WERI-Rb-1 (cell line): ENCODE data around the gene CPAMD8.
A peak's percentile ranks its signal among the peaks of the same experiment; 100 is the strongest.

Source experiments
- DNase-seq: peaks from one replicate; pipeline ENCODE4 v3.0.0-alpha.2; 2020
- H3K27ac ChIP-seq: fragments of 250-450 bp; sonication (Bioruptor Pico); 2 replicates; pipeline ENCODE4 v1.5.1; 2020; ENCODE audit warnings: mild to moderate bottlenecking, moderate library complexity
- H3K27me3 ChIP-seq: fragments of 250-450 bp; sonication (Bioruptor Pico); 2 replicates; pipeline ENCODE4 v1.5.1; 2021; ENCODE audit warnings: mild to moderate bottlenecking, low read depth, moderate library complexity; ENCODE audit not compliant: insufficient read depth, severe bottlenecking
- H3K36me3 ChIP-seq: fragments of 250-450 bp; sonication (Bioruptor Pico); 2 replicates; pipeline ENCODE4 v1.5.1; 2020; ENCODE audit warnings: mild to moderate bottlenecking, moderate library complexity
- H3K4me3 ChIP-seq: 2 replicates; pipeline ENCODE4 v1.5.1; 2011; ENCODE audit warnings: low read depth, mild to moderate bottlenecking, control low read depth, low read length
- H3K9me3 ChIP-seq: fragments of 250-450 bp; sonication (Bioruptor Pico); 2 replicates; pipeline ENCODE4 v1.5.1; 2021; ENCODE audit warnings: mild to moderate bottlenecking, moderate library complexity; ENCODE audit not compliant: severe bottlenecking
- CTCF ChIP-seq: IDR thresholded peaks from 2 replicates; pipeline ENCODE4 v1.5.1; 2011; ENCODE audit warnings: low read depth, mild to moderate bottlenecking, control low read depth, inconsistent platforms, low read length

Gene CPAMD8

GRCh38 chr19:17060802-17061201 lies 34.2 kb upstream of the CPAMD8 start:
- H3K9me3 ChIP-seq = peaks cover 17% of the 10 kb centered on the region
- DNase-seq = no peak
- H3K4me3 ChIP-seq = no peak overlapping the region
- H3K27ac ChIP-seq = no peak overlapping the region
- no peaks in the 10 kb centered on the region for H3K27me3 ChIP-seq
- peaks cover 88% of the 10 kb centered on the region for H3K36me3 ChIP-seq
- TF ChIP-seq CTCF = no peak

- Histone ChIP-seq H3K9me3 (peaks cover 17% of the 10 kb centered on the region), H3K4me3 (no peak overlapping the region), H3K27me3 (no peaks in the 10 kb centered on the region), H3K36me3 (peaks cover 83% of the 10 kb centered on the region), H3K27ac (no peak overlapping the region)
- TF ChIP-seq CTCF = no peak
- no peak for DNase-seq
These were observed 31.6 kb upstream of the CPAMD8 start for GRCh38 chr19:17058236-17058635.

GRCh38 chr19:17055636-17056035 lies 29.0 kb upstream of the CPAMD8 start:
- TF ChIP-seq CTCF = no peak
- DNase-seq = no peak
- Histone ChIP-seq H3K4me3 (no peak overlapping the region), H3K9me3 (peaks cover 17% of the 10 kb centered on the region), H3K36me3 (peaks cover 85% of the 10 kb centered on the region), H3K27me3 (no peaks in the 10 kb centered on the region), H3K27ac (no peak overlapping the region)

GRCh38 chr19:17054746-17055145 lies 28.1 kb upstream of the CPAMD8 start:
- Histone ChIP-seq H3K9me3 (peaks cover 17% of the 10 kb centered on the region), H3K36me3 (peaks cover 85% of the 10 kb centered on the region), H3K27ac (no peak overlapping the region), H3K27me3 (no peaks in the 10 kb centered on the region), H3K4me3 (no peak overlapping the region)
- TF ChIP-seq CTCF = no peak
- DNase-seq = no peak

GRCh38 chr19:17052439-17052838 lies 25.8 kb upstream of the CPAMD8 start:
- Histone ChIP-seq H3K9me3 (no peaks in the 10 kb centered on the region), H3K4me3 (no peak overlapping the region), H3K36me3 (peaks cover 74% of the 10 kb centered on the region), H3K27ac (no peak overlapping the region), H3K27me3 (no peaks in the 10 kb centered on the region)
- DNase-seq = peak; percentile 48
- peak; percentile 68 for TF ChIP-seq CTCF

GRCh38 chr19:17049711-17050280 lies 23.2 kb upstream of the CPAMD8 start:
- Histone ChIP-seq H3K9me3 (no peaks in the 10 kb centered on the region), H3K27ac (no peak overlapping the region), H3K36me3 (peaks cover 52% of the 10 kb centered on the region), H3K27me3 (no peaks in the 10 kb centered on the region), H3K4me3 (no peak overlapping the region)
- TF ChIP-seq CTCF = no peak
- no peak for DNase-seq
